ENCODE results near the gene NUP205.

Gene NUP205

DNA sequence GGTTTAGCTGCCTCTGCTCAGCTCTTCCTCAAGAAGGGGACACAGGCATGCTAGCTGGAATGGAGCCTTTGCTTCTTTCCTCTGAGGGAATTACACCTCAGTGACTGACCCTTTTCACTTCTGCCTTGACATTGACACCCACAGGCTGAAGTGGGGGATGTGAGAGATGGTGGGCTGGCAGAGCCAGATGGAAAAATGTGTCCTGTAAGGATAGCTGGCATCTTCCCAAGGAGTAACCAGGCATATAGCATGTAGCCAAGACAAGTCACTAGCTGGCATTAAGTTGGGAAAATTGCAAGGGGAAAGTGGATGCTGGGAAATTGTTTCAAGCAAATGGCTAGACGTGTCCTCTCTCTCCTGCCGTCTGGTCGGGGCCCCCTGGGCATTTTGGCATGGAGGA, 124.5 kb downstream of the NUP205 start:
- Histone ChIP-seq H3K4me3 (ENCODE audit: low read depth, low read length, poor library complexity, severe bottlenecking) (no peak overlapping the region), H3K27me3 (ENCODE audit: insufficient read depth, low read length) (no peaks in the 10 kb centered on the region), H3F3A (ENCODE audit: insufficient read depth, low read length) (no peaks in the 10 kb centered on the region), H2AFZ (ENCODE audit: low read length) (no peak overlapping the region), H3K27ac (ENCODE audit: low read depth, low read length, poor library complexity, severe bottlenecking) (no peak overlapping the region), H3K79me2 (ENCODE audit: insufficient read depth, low read length) (no peaks in the 10 kb centered on the region), H3K9me2 (ENCODE audit: low read depth, low read length) (no peaks in the 10 kb centered on the region), H3K9ac (ENCODE audit: low read length) (no peak overlapping the region), H3K4me1 (ENCODE audit: insufficient read depth, low read length, severe bottlenecking) (no peaks in the 10 kb centered on the region), H3K9me3 (ENCODE audit: low read length) (no peaks in the 10 kb centered on the region), H4K20me1 (ENCODE audit: insufficient read depth, low read length) (no peaks in the 10 kb centered on the region), H3K4me2 (ENCODE audit: low read length) (no peak overlapping the region), H3K36me3 (ENCODE audit: insufficient read depth, low read length) (peaks cover 21% of the 10 kb centered on the region; the same call in 1 of the 2 replicates)
- no peak for TF ChIP-seq EZH2 (IDR thresholded peaks at IDR 0.05; ENCODE audit: borderline replicate concordance, low read length)
- TF ChIP-seq, protein P1, sequence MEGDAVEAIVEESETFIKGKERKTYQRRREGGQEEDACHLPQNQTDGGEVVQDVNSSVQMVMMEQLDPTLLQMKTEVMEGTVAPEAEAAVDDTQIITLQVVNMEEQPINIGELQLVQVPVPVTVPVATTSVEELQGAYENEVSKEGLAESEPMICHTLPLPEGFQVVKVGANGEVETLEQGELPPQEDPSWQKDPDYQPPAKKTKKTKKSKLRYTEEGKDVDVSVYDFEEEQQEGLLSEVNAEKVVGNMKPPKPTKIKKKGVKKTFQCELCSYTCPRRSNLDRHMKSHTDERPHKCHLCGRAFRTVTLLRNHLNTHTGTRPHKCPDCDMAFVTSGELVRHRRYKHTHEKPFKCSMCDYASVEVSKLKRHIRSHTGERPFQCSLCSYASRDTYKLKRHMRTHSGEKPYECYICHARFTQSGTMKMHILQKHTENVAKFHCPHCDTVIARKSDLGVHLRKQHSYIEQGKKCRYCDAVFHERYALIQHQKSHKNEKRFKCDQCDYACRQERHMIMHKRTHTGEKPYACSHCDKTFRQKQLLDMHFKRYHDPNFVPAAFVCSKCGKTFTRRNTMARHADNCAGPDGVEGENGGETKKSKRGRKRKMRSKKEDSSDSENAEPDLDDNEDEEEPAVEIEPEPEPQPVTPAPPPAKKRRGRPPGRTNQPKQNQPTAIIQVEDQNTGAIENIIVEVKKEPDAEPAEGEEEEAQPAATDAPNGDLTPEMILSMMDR (IDR thresholded peaks at IDR 0.05; ENCODE audit: low read length) = no peak

GRCh38 chr7:135683609-135684008, 125.9 kb downstream of the NUP205 start:
- H3K4me3 ChIP-seq (ENCODE audit: low read depth, low read length, poor library complexity, severe bottlenecking) = no peak overlapping the region
- H3K4me2 ChIP-seq (ENCODE audit: low read length) = no peak overlapping the region
- no peaks in the 10 kb centered on the region for H4K20me1 ChIP-seq (ENCODE audit: insufficient read depth, low read length)
- no peaks in the 10 kb centered on the region for H3K27me3 ChIP-seq (ENCODE audit: insufficient read depth, low read length)
- no peaks in the 10 kb centered on the region for H3K4me1 ChIP-seq (ENCODE audit: insufficient read depth, low read length, severe bottlenecking)
- no peak overlapping the region for H3K27ac ChIP-seq (ENCODE audit: low read depth, low read length, poor library complexity, severe bottlenecking)
- peaks cover 10% of the 10 kb centered on the region; the same call in 1 of the 2 replicates for H3K36me3 ChIP-seq (ENCODE audit: insufficient read depth, low read length)
- no peak overlapping the region for H3K9ac ChIP-seq (ENCODE audit: low read length)
- no peak overlapping the region for H2AFZ ChIP-seq (ENCODE audit: low read length)
- no peaks in the 10 kb centered on the region for H3F3A ChIP-seq (ENCODE audit: insufficient read depth, low read length)
- H3K9me3 ChIP-seq (ENCODE audit: low read length) = no peaks in the 10 kb centered on the region
- H3K9me2 ChIP-seq (ENCODE audit: low read depth, low read length) = no peaks in the 10 kb centered on the region
- TF ChIP-seq, protein P1 (IDR thresholded peaks at IDR 0.05; ENCODE audit: low read length) = no peak
- TF ChIP-seq EZH2 (IDR thresholded peaks at IDR 0.05; ENCODE audit: borderline replicate concordance, low read length) = no peak
- no peaks in the 10 kb centered on the region for H3K79me2 ChIP-seq (ENCODE audit: insufficient read depth, low read length)

GRCh38 chr7:135684136-135684535, 126.4 kb downstream of the NUP205 start:
- Histone ChIP-seq H3K27ac (ENCODE audit: low read depth, low read length, poor library complexity, severe bottlenecking) (no peak overlapping the region), H3K9me3 (ENCODE audit: low read length) (no peaks in the 10 kb centered on the region), H2AFZ (ENCODE audit: low read length) (no peak overlapping the region), H3K4me1 (ENCODE audit: insufficient read depth, low read length, severe bottlenecking) (no peaks in the 10 kb centered on the region), H3K4me2 (ENCODE audit: low read length) (no peak overlapping the region), H3K36me3 (ENCODE audit: insufficient read depth, low read length) (peaks cover 6% of the 10 kb centered on the region; the same call in 1 of the 2 replicates), H3K79me2 (ENCODE audit: insufficient read depth, low read length) (no peaks in the 10 kb centered on the region), H4K20me1 (ENCODE audit: insufficient read depth, low read length) (no peaks in the 10 kb centered on the region), H3K9me2 (ENCODE audit: low read depth, low read length) (no peaks in the 10 kb centered on the region), H3K27me3 (ENCODE audit: insufficient read depth, low read length) (no peaks in the 10 kb centered on the region), H3K9ac (ENCODE audit: low read length) (no peak overlapping the region), H3F3A (ENCODE audit: insufficient read depth, low read length) (no peaks in the 10 kb centered on the region), H3K4me3 (ENCODE audit: low read depth, low read length, poor library complexity, severe bottlenecking) (no peak overlapping the region)
- TF ChIP-seq EZH2 (IDR thresholded peaks at IDR 0.05; ENCODE audit: borderline replicate concordance, low read length) = no peak
- TF ChIP-seq, protein P1 (IDR thresholded peaks at IDR 0.05; ENCODE audit: low read length) = no peak

All from OCI-LY1 (cell line).